ENCODE measurements around the gene LTA.

Gene LTA

DNA sequence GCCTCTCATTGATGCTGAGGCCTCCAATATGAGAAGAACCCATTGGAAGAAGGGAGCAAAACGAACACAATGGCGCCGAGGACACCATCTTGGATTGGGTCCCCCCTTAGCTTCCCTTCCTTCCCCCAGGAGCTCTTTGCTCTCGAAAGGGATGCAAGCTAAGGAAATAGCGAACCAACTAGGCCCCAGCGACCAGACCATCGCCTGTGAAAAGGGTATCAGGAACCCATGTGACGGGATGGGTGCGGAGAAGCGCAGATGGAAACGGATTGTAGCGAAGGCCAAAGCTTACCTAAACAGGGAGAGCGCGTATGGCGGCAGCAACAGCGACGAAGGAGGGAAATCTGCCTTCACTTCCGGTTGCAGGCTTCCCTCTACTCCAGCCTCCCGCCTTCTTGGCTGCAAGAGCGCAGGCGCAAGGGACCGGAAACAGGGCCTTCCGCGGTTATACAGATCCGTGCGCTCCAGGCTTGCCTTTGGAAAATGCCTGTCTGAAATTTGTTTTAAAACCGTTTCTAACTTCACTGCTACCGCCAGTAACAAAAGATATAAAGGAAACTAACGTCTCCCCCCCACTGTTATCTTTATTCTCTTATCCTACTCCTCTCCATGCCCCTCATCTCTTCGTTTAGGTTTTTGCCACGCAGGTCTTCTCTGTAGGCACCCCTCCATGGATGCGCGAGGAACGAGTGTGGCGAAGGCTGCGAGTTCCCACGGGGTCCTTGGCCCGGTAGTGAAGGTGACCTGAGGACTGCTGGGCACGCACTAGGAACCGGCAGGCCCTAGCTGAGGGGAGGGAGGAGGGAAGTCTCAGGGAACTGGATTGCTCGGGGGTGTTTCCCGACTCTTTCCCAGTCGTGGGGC, 30.2 kb upstream of the LTA start, which contains the start of gene DDX39B:
Gene DDX39B (minus strand): TSS at position 346 of the 864 bp plus-strand sequence. CDS start 1,471 bp downstream, outside the sequence.
- DNase-seq (ENCODE audit: low spot score) = peak; percentile 98

DNA sequence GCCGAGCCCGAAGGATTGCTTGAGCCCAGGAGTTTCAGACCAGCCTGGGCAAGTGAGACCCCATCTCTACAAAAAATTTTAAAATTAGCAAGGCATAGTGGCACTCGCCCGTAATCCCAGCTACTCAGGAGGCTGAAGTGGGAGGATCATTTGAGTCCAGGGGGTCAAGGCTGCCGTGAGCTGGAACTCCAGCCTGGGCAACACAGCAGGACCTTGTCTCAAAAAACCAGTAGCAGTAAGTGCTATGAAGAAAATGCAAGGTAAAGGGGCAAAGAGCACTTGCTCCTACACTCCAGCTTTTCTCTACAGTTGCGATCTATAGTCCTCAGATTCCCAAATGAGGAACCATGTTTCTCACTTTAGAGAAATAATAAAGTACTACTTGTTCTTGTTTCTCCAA, 28.4 kb upstream of the LTA start:
- no peak for DNase-seq (ENCODE audit: low spot score)

GRCh38 chr6:31544676-31545075, 27.4 kb upstream of the LTA start:
- no peak for DNase-seq (ENCODE audit: low spot score)

DNA sequence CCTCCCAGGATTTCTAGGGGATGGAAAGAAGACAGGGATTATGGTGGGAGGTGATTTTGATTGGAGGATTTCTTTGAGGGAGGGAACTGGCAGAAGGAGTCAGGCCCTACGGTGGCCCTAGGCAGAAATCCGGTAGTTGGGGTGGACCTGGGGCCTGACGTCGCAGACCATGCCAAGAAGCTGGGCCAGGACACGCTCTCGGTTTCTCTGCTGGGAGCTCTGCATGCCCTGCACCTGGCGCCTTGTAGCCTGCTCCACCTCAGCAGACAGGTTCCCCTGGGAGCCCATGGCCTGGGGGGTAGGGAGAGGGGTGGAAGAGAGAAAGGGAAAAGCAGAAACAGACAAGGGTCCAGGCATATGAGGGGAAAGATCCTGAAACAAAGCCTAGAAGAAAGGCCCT, 26.8 kb upstream of the LTA start:
- no peak for DNase-seq (ENCODE audit: low spot score)

- peak; percentile 96 for DNase-seq (ENCODE audit: low spot score)
These were observed 25.6 kb upstream of the LTA start, which contains the start of gene ATP6V1G2 for GRCh38 chr6:31546339-31546957. TSS of gene ATP6V1G2 (minus strand) at chr6:31546608. CDS start at chr6:31546559, 49 bp downstream.

GRCh38 chr6:31546958-31547726, 24.9 kb upstream of the LTA start, which contains the start of gene NFKBIL1:
TSS of gene NFKBIL1 (plus strand) at chr6:31547608. CDS start at chr6:31547695, 87 bp downstream.
- peak; percentile 99 for DNase-seq (ENCODE audit: low spot score)

DNA sequence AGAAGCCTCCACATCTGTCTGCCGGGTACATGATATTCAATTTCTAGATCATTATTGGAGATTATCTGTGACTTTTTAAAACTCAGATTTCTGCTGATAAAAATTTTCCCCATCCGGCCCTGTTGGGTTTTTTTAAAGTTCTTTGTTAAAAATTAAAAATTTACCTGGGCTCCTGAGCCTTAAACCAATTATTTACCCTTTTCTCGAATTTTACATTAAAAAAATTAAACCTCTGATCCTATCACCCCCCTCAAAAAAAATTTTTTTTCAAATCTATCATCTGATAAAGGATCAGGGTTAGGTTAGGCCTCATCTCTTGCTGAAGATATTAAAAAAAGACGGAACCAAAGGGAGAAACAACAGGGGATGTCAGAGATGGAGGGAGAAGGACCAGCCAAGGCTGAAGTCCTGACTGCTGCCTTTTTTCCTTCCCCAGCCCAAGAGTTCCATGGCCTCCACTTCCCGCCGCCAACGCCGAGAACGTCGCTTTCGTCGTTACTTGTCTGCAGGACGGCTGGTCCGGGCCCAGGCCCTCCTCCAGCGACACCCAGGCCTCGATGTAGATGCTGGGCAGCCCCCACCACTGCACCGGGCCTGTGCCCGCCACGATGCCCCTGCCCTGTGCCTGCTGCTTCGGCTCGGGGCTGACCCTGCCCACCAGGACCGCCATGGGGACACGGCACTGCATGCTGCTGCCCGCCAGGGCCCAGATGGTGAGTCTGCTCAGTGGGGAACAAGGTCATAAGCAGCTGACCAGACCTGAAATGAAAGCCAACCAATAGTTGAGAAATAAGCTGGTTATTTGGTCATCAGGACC, 24.2 kb upstream of the LTA start:
- DNase-seq (ENCODE audit: low spot score) = no peak

- no peak for DNase-seq (ENCODE audit: low spot score)
These were observed 23.6 kb upstream of the LTA start for GRCh38 chr6:31548544-31548873.

DNA sequence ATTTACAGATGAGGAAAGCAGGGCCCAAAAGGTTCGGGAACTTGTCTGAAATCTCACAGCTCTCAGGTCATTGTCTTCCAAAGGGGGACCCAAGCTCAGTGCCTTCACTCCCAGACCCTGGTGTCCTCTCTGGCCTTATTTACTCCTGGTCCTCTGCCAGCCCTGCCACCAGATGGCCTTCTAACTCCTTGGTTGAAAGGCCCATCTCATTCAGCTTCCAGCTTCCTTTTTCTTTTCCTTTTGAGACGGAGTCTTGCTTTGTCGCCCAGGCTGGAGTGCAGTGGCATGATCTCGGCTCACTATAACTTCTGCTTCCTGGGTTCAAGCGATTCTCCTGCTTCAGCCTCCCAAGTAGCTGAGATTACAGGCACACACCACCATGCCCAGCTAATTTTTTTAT, 20.7 kb upstream of the LTA start:
- peak; percentile 73 for DNase-seq (ENCODE audit: low spot score)

DNA sequence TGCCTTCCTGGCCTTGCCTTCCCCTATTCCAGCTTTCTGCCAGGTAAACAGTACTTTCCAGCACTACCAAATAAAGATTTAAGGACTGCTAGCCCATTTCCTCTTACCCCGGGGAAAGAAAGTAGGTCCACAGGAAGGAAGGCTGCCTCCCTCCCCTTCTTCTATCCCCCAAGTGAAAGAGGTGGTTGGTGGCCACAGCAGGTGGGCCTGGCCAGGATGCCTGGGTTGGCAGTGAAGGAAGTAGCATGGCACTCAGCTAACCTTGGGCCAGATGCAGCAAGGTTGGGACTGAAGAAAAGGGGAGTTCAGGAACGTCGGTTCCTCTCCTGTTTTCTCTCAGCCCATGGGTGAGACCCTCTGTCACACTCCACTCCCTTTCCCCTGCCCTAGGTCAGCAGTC, 15.8 kb upstream of the LTA start:
- no peak for DNase-seq (ENCODE audit: low spot score)

DNA sequence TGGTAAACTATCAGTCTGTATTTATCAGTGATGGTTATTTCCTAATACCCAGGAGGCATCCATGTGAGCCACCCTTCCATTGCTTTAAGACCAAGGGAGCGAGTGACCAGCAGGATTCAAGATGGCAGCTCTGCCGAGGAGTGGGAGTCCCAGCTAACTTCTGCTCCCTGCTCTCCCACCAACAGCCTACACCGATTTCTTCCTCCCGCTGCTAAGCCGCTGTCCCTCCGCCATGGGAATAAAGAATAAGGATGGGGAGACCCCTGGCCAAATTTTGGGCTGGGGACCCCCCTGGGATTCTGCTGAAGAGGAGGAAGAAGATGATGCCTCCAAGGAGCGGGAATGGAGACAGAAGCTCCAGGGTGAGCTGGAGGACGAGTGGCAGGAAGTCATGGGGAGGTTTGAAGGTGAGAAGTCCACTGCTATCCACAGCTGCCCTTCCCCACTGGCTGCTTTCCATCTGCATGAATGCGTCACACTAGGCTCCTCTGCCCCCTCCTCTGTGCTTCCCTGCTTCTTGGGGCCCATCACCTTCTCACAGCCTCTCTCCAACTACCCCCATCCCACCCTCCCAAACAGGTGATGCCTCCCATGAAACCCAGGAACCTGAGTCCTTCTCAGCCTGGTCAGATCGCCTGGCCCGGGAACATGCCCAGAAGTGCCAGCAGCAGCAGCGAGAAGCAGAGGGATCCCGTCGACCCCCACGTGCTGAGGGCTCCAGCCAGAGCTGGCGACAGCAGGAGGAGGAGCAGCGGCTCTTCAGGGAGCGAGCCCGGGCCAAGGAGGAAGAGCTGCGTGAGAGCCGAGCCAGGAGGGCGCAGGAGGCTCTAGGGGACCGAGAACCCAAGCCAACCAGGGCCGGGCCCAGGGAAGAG, 14.4 kb upstream of the LTA start:
- DNase-seq (ENCODE audit: low spot score) = no peak

GRCh38 chr6:31558318-31558625, 13.8 kb upstream of the LTA start:
- no peak for DNase-seq (ENCODE audit: low spot score)

DNA sequence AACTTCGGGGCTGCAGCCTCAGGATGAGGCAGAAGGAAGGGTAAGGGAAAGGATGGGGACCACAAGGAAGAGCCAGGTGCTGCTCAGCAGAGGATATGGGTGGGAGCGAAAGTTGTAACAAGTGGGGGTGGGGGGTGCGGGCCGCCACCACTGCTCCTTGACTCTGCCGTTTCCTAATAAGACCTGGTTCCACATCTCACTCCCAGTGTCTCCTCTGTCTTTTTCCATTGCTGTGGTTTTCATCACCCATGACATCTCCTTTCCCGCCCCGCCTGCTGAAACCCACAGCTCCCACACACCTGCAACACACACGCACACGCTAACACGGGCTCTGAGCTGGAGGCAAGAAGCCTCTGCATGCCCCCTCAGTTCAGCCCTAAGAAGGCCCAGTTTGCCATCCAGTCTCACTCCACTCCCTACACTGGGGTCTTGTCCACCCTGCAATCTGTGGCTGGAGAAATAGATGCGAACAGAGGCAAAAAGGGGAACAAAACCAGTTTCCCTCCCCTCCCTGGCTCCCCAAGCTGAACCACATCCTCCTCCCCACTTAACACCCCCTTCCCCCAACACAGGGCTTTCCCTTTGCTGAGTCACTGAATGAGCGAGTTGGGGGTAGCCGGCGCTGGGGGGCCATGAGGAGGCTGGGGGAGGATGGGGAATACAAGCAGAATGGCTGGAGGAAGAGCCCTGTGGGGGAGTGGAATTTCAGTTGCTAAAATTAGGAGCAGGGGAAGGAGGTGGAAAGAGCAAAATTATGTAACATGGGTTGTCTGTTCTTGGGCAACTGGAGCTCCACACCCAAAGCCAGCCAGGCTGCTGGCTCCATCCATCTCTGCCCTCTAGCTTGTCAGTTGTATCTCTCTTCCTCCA, 13.2 kb upstream of the LTA start:
- DNase-seq (ENCODE audit: low spot score) = peak; percentile 58

GRCh38 chr6:31559606-31559957, 12.5 kb upstream of the LTA start:
- no peak for DNase-seq (ENCODE audit: low spot score)

GRCh38 chr6:31559958-31560696, 12.0 kb upstream of the LTA start:
- DNase-seq (ENCODE audit: low spot score) = peak; percentile 63

GRCh38 chr6:31560697-31561058, 11.4 kb upstream of the LTA start:
- no peak for DNase-seq (ENCODE audit: low spot score)

DNA sequence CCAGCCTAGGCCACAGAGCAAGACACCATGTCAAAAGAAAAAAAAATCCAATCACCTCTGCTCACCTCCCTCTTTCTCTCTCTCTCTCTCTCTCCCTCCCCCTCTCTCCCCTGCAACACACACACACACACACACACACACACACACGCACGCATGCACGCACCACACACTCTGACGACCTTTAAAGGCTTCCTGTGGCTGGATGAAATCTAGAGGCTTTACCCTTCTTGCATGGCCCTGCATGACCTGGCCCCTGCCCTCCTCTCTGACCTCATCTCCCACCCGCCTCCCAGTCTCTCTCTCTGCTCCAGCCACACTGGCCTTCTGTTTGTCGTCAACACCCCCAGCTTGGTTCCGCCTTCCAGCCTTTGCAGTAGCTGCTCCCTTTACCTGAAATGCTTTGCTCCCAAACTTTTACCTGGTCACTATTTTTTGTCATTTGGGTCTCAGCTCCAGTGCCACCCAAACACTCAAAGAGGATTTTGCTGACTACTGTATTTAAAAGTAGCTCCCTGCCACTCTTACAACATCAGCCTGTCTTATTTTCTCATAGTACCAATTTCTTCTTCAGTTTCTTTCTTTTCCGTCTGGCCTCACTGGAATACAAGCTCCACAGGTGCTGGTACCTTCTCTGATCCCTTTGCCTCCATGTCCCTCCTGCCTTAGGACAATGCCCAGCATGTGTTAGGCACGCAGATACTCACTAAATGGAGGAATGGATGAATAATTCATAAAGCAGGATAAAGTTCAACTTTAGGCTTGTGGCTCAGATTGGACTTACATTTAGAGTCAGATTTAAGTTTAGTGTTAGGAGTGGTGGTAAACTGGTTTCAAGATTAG, 4.3 kb upstream of the LTA start:
- no peak for DNase-seq (ENCODE audit: low spot score)

DNA sequence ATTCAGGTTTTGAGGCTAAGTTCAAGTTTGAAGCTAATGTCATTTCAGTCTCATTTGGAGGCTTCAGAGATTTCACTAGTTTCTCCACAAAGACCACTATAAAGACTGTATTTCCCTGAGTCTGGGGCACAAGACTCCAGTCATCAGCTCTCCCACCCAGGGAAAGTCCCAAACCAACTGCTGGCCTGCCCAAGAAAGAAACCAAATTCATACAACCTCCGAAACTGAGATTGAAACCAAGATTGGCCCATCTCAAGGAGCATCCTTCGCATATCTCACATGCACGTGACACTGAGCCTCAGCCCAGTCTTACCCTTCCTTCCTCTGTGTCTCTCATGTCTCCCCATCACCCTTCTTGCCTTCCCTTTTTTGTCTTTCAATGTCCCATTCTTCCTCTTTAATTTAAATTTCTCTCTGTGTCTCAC, 3.5 kb upstream of the LTA start:
- DNase-seq (ENCODE audit: low spot score) = no peak

Measured in Ammon's horn (tissue), 1 donor.